Psoas muscle (tissue), 8 donors: Measurements from ENCODE around the gene ANKFY1. TPM values are rescaled to one million over a fixed set of nuclear protein-coding genes. Genes with fewer than 3 reads are reported as not detected.

Experiments
- ATAC-seq, 4 donors: fragments of 200-7000 bp; cut with Tn5 transposase; one replicate each; pipeline ENCODE4 v1.9.1; 2020; ENCODE audit warnings: moderate library complexity in 3 of 4, mild to moderate bottlenecking in 2 of 4
- DNase-seq, 2 donors: peaks; one replicate each; pipeline ENCODE4 v3.0.0-alpha.2; 2020
- H3K27ac ChIP-seq: fragments of 200-600 bp; one replicate; pipeline ENCODE4 v1.8.0; 2022
- H3K27me3 ChIP-seq, 3 donors: fragments of 200-600 bp in 1 of 3; one replicate each; pipeline versions ENCODE4 v1.6.1 to v1.8.0; 2013 to 2022; ENCODE audit warnings: low read length in 2 of 3, mild to moderate bottlenecking in 2 of 3, moderate library complexity in 1 of 3; ENCODE audit not compliant: insufficient read depth in 3 of 3
- H3K36me3 ChIP-seq, 2 donors: fragments of 200-600 bp in 1 of 2; one replicate each; pipeline versions ENCODE4 v1.6.1 to v1.8.0; 2013 to 2022; ENCODE audit warnings: low read depth in 1 of 2, mild to moderate bottlenecking in 1 of 2, moderate library complexity in 1 of 2; ENCODE audit not compliant: insufficient read depth in 1 of 2
- H3K4me1 ChIP-seq: fragments of 200-600 bp; one replicate; pipeline ENCODE4 v1.8.0; 2022
- H3K4me3 ChIP-seq: fragments of 200-600 bp; one replicate; pipeline ENCODE4 v1.8.0; 2022; ENCODE audit warnings: mild to moderate bottlenecking
- H3K9me3 ChIP-seq: fragments of 200-600 bp; one replicate; pipeline ENCODE4 v1.8.0; 2022
- CTCF ChIP-seq: fragments of 200-600 bp; IDR thresholded peaks from one replicate; pipeline ENCODE4 v1.8.0; 2022; ENCODE audit warnings: antibody characterized with exemption
- WGBS, 3 donors: extraction: QIAGEN DNeasy Blood & Tissue Kit; methylation state at CpG; one replicate each; pipeline versions ENCODE4 v1.1.6 to v1.1.7; 2013; 5-methylcytosine and 5-hydroxymethylcytosine counted together
- intact Hi-C, 2 donors: fragments of 100-400 bp; cut with DNase I; formaldehyde crosslinking; loops; one replicate each; pipeline versions ENCODE4 v1.11.0 to v1.14.2; 2022
- polyA plus RNA-seq, 3 donors: library from polyadenylated mRNA; stranded (reverse); fragments of 200-250 nt; gene quantifications; one replicate each; pipeline ENCODE4 v1.2.3, GENCODE V29; 2013
- total RNA-seq, 4 donors: library from RNA; stranded (reverse); fragmentation: NEBNext Ultra II Directional in 2 of 4; extraction: Animal tissue kit (Norgen Biotek cat#: 25700) in 2 of 4; gene quantifications; one replicate each; pipeline versions ENCODE4 v1.2.1 to v1.2.4, GENCODE V29; 2021 to 2023
- donor health status: healthy with polysubstance abuse.
- donor health status: DM: no; HTN: no; CAD: no; lungs with moderate emphysema.
- donor health status: Bipolar disorder and iron deficiency.
- donor health status: healthy.
- donor health status: DM: yes; HTN: yes; CAD: no.
- donor health status: DM: no; HTN: no; CAD: no.
- donor health status: DM: no; HTN: no; CAD: no.
- donor health status: DM: yes; HTN: yes; CAD: no.

ANKFY1 gene
- total and polyA plus RNA-seq, 7 donors: 5.7 to 18.8 (median 12.8) TPM

- Histone ChIP-seq H3K27me3 (no peaks in the 10 kb centered on the region), H3K4me3 (peak overlapping the region; percentile 10), H3K4me1 (peaks cover 59% of the 10 kb centered on the region), H3K27ac (peak overlapping the region; percentile 84), H3K36me3 (peaks cover 2 to 40% of the 10 kb centered on the region in 2 donors), H3K9me3 (no peaks in the 10 kb centered on the region)
- no peak for TF ChIP-seq CTCF
- DNase-seq (no peak), ATAC-seq (no peak)
- intact Hi-C loops: no loop called here
- WGBS, 3 donors: 66 to 79% (median 69%) methylated on average over 8 of the region's 8 CpGs
Observed at GRCh38 chr17:4235372-4236279, 28.2 kb downstream of the ANKFY1 start.

GRCh38 chr17:4234401-4234800 lies 29.4 kb downstream of the ANKFY1 start:
- H3K9me3 ChIP-seq: no peaks in the 10 kb centered on the region
- ATAC-seq (no peak), DNase-seq (no peak)
- TF ChIP-seq CTCF: no peak
- H3K4me1 ChIP-seq: peaks cover 71% of the 10 kb centered on the region
- peak overlapping the region; percentile 84 for H3K27ac ChIP-seq
- H3K27me3 ChIP-seq: no peaks in the 10 kb centered on the region
- H3K36me3 ChIP-seq: peaks cover 0 to 28% of the 10 kb centered on the region in 2 donors
- intact Hi-C loops: no loop called here
- peak overlapping the region; percentile 11 for H3K4me3 ChIP-seq

GRCh38 chr17:4233668-4234258 lies 30.0 kb downstream of the ANKFY1 start:
- Histone ChIP-seq H3K27ac (peak overlapping the region; percentile 84), H3K4me3 (peak overlapping the region; percentile 11), H3K9me3 (no peaks in the 10 kb centered on the region), H3K4me1 (peaks cover 76% of the 10 kb centered on the region), H3K36me3 (peaks cover 0 to 22% of the 10 kb centered on the region in 2 donors), H3K27me3 (no peaks in the 10 kb centered on the region)
- DNase-seq (no peak), ATAC-seq (peak in 3 of 4 donors; percentile 21 to 64 (median 57))
- no peak for TF ChIP-seq CTCF
- 36 to 42% (median 37%) methylated on average over 7 of the region's 7 CpGs for WGBS, 3 donors
- intact Hi-C loops: no loop called here

GRCh38 chr17:4232168-4232813 lies 31.5 kb downstream of the ANKFY1 start:
- ATAC-seq: peak; percentile 36 to 75 (median 54)

More at GRCh38 chr17:4232168-4232813, 31.5 kb downstream of the ANKFY1 start:
- peak overlapping the region; percentile 84 for H3K27ac ChIP-seq
- H3K9me3 ChIP-seq: no peaks in the 10 kb centered on the region
- no peak overlapping the region for H3K4me3 ChIP-seq
- intact Hi-C loops: no loop called here
- WGBS, 3 donors: 35 to 50% (median 39%) methylated on average over 4 of the region's 4 CpGs
- DNase-seq: no peak
- peaks cover 0 to 12% of the 10 kb centered on the region in 2 donors for H3K36me3 ChIP-seq
- TF ChIP-seq CTCF: no peak
- no peaks in the 10 kb centered on the region for H3K27me3 ChIP-seq
- H3K4me1 ChIP-seq: peaks cover 74% of the 10 kb centered on the region
